Type B pancreatic cell (in vitro differentiated cells): ENCODE results near the gene TOMM40L. TPM values are rescaled to one million over a fixed set of nuclear protein-coding genes. Genes with fewer than 3 reads are reported as not detected.

Source experiments
- DNase-seq: peaks from one replicate; pipeline ENCODE4 v3.0.0; 2021; ENCODE audit warnings: mixed read lengths; ENCODE audit not compliant: unreplicated experiment; ENCODE audit errors: extremely low spot score
- H3K27ac Mint-ChIP-seq: 2 replicates; pipeline ENCODE4 v1.8.0; 2021; ENCODE audit warnings: mild to moderate bottlenecking, mixed read lengths
- H3K27me3 Mint-ChIP-seq: 2 replicates; pipeline ENCODE4 v1.8.0; 2021; ENCODE audit warnings: mixed read lengths
- H3K36me3 Mint-ChIP-seq: 2 replicates; pipeline ENCODE4 v1.8.0; 2021; ENCODE audit warnings: mixed read lengths
- H3K4me1 Mint-ChIP-seq: one replicate; pipeline ENCODE4 v1.8.0; 2021; ENCODE audit warnings: mixed read lengths; ENCODE audit not compliant: unreplicated experiment
- H3K4me3 Mint-ChIP-seq: 2 replicates; pipeline ENCODE4 v1.8.0; 2021; ENCODE audit warnings: mild to moderate bottlenecking, mixed read lengths
- H3K9me3 Mint-ChIP-seq: 2 replicates; pipeline ENCODE4 v1.8.0; 2021; ENCODE audit warnings: mixed read lengths
- CTCF ChIP-seq: fragments of 200-600 bp; sonication (generic); conservative IDR thresholded peaks from 2 replicates; pipeline ENCODE4 v1.5.0; 2021; ENCODE audit warnings: antibody characterized with exemption, mild to moderate bottlenecking
- total RNA-seq: library from RNA; stranded (reverse); gene quantifications from 2 replicates; pipeline ENCODE4 v1.2.1, GENCODE V29; 2021; ENCODE audit warnings: low replicate concordance

Gene TOMM40L
- total RNA-seq, 1 donor from 2014 or later, result 13.6 TPM

GRCh38 chr1:161180639-161181038, 45.2 kb upstream of the TOMM40L start:
- peak; percentile 43 for TF ChIP-seq CTCF
- Mint-ChIP-seq H3K36me3 (peaks cover 3% of the 10 kb centered on the region), H3K4me1 (peaks cover 21% of the 10 kb centered on the region), H3K9me3 (no peaks in the 10 kb centered on the region), H3K27ac (peak overlapping the region; percentile 28), H3K4me3 (no peak overlapping the region), H3K27me3 (no peaks in the 10 kb centered on the region)
- DNase-seq, result no peak

- H3K36me3 Mint-ChIP-seq, result peaks cover 1% of the 10 kb centered on the region
- no peak overlapping the region for H3K4me3 Mint-ChIP-seq
- H3K4me1 Mint-ChIP-seq, result peaks cover 9% of the 10 kb centered on the region
- TF ChIP-seq CTCF, result no peak
- H3K27me3 Mint-ChIP-seq, result no peaks in the 10 kb centered on the region
- no peak overlapping the region for H3K27ac Mint-ChIP-seq
- DNase-seq, result no peak
- no peaks in the 10 kb centered on the region for H3K9me3 Mint-ChIP-seq
Observed at GRCh38 chr1:161182214-161182613, 43.6 kb upstream of the TOMM40L start.

GRCh38 chr1:161185282-161185682, 40.6 kb upstream of the TOMM40L start:
- no peaks in the 10 kb centered on the region for H3K27me3 Mint-ChIP-seq
- H3K36me3 Mint-ChIP-seq, result no peaks in the 10 kb centered on the region
- H3K27ac Mint-ChIP-seq, result no peak overlapping the region
- H3K4me3 Mint-ChIP-seq, result no peak overlapping the region
- no peaks in the 10 kb centered on the region for H3K9me3 Mint-ChIP-seq
- TF ChIP-seq CTCF, result no peak
- no peak for DNase-seq
- no peaks in the 10 kb centered on the region for H3K4me1 Mint-ChIP-seq

GRCh38 chr1:161185732-161186311, 40.0 kb upstream of the TOMM40L start:
- no peak for TF ChIP-seq CTCF
- DNase-seq, result no peak
- Mint-ChIP-seq H3K36me3 (no peaks in the 10 kb centered on the region), H3K4me1 (no peaks in the 10 kb centered on the region), H3K4me3 (no peak overlapping the region), H3K27ac (no peak overlapping the region), H3K9me3 (no peaks in the 10 kb centered on the region), H3K27me3 (no peaks in the 10 kb centered on the region)

- Mint-ChIP-seq H3K4me3 (no peak overlapping the region), H3K36me3 (no peaks in the 10 kb centered on the region), H3K4me1 (no peaks in the 10 kb centered on the region), H3K9me3 (no peaks in the 10 kb centered on the region), H3K27ac (no peak overlapping the region), H3K27me3 (no peaks in the 10 kb centered on the region)
- no peak for DNase-seq
- TF ChIP-seq CTCF, result no peak
Observed at GRCh38 chr1:161187311-161187710, 38.5 kb upstream of the TOMM40L start.

GRCh38 chr1:161188381-161188780, 37.5 kb upstream of the TOMM40L start:
- no peak for TF ChIP-seq CTCF

More at GRCh38 chr1:161188381-161188780, 37.5 kb upstream of the TOMM40L start:
- H3K4me3 Mint-ChIP-seq, result no peak overlapping the region
- peaks cover 5% of the 10 kb centered on the region for H3K4me1 Mint-ChIP-seq
- H3K27ac Mint-ChIP-seq, result no peak overlapping the region
- H3K27me3 Mint-ChIP-seq, result no peaks in the 10 kb centered on the region
- H3K9me3 Mint-ChIP-seq, result no peaks in the 10 kb centered on the region
- DNase-seq, result no peak
- H3K36me3 Mint-ChIP-seq, result no peaks in the 10 kb centered on the region
